Right lobe of liver (tissue), 6 donors: ENCODE data around the gene FADD. TPM values are rescaled to one million over a fixed set of nuclear protein-coding genes. Genes with fewer than 3 reads are reported as not detected.
"Not testable (repeated sequence)": the region's sequence is repeated elsewhere in the genome, so short reads cannot be mapped to it uniquely, and the experiment has no call there.

Experiments used
- ATAC-seq, 4 donors: fragments of 200-7000 bp; cut with Tn5 transposase; one replicate each; pipeline ENCODE4 v1.9.1; 2020; ENCODE audit warnings: mild to moderate bottlenecking in 4 of 4, moderate library complexity in 4 of 4
- DNase-seq, 3 donors: peaks; one replicate each; pipeline ENCODE4 v3.0.0-alpha.2; 2020
- H3K27ac ChIP-seq, 3 donors: fragments of 200-600 bp; one replicate each; pipeline ENCODE4 v1.8.0; 2022
- H3K27me3 ChIP-seq, 2 donors: fragments of 200-600 bp; one replicate each; pipeline ENCODE4 v1.8.0; 2022
- H3K36me3 ChIP-seq, 4 donors: fragments of 200-600 bp; sonication (generic) in 1 of 4; one replicate each; pipeline versions ENCODE4 v1.5.1 to v1.8.0; 2017 to 2022; ENCODE audit warnings: control low read depth in 1 of 4
- H3K4me1 ChIP-seq, 4 donors: fragments of 200-600 bp; sonication (generic) in 1 of 4; one replicate each; pipeline versions ENCODE4 v1.5.1 to v1.8.0; 2017 to 2022; ENCODE audit warnings: control low read depth in 1 of 4
- H3K4me3 ChIP-seq, 3 donors: fragments of 200-600 bp; one replicate each; pipeline ENCODE4 v1.8.0; 2022
- H3K9me3 ChIP-seq, 4 donors: fragments of 200-600 bp; sonication (generic) in 1 of 4; one replicate each; pipeline versions ENCODE4 v1.5.1 to v1.8.0; 2017 to 2022; ENCODE audit warnings: control low read depth in 1 of 4
- CTCF ChIP-seq, 4 donors: fragments of 200-600 bp in 3 of 4; fragments of 450-650 bp in 1 of 4; IDR thresholded peaks; one replicate each; pipeline versions ENCODE4 v1.5.1 to v1.8.0; 2016 to 2022; ENCODE audit warnings: antibody characterized with exemption in 4 of 4, mild to moderate bottlenecking in 2 of 4
- POLR2A ChIP-seq: fragments of 450-650 bp; IDR thresholded peaks from one replicate; pipeline ENCODE4 v1.6.1; 2017; ENCODE audit warnings: antibody characterized with exemption, mild to moderate bottlenecking
- WGBS: methylation state at CpG from one replicate; pipeline ENCODE4 v1.1.6; 2018; ENCODE audit warnings: low coverage, low lambda C conversion rate; ENCODE audit not compliant: insufficient coverage; ENCODE audit errors: missing lambda C conversion rate; 5-methylcytosine and 5-hydroxymethylcytosine counted together
- intact Hi-C, 2 donors: fragments of 100-400 bp; cut with DNase I; formaldehyde crosslinking; loops; one replicate each; pipeline versions ENCODE4 v1.11.2 to v1.14.1; 2022
- total RNA-seq, 6 experiments: library from RNA; depleted of rRNA in 2 of 6; stranded (reverse); fragments of >200 nt in 2 of 6; fragmentation: NEBNext Ultra II Directional in 3 of 6; extraction: Animal tissue kit (Norgen Biotek cat#: 25700) in 3 of 6; gene quantifications; one replicate each; pipeline versions ENCODE4 v1.1.0 to v1.2.4, GENCODE V29; 2016 to 2023
- donor health status: DM: no; HTN: yes; CAD: no.
- donor health status: DM: no; HTN: no; CAD: no.
- donor health status: DM: no; HTN: no; CAD: no.
- donor health status: DM: no; HTN: yes; CAD: no.
- donor health status: DM: no; HTN: yes; CAD: no.

Gene FADD
- total RNA-seq, 6 experiments from 2014 or later = 8.8 to 17.5 (median 10.6) TPM

GRCh38 chr11:70209391-70209912, 6.4 kb downstream of the FADD start:
- H3K4me1 ChIP-seq = peaks cover 0 to 6% (median 3%) of the 10 kb centered on the region in 4 donors

GRCh38 chr11:70210051-70210501, 7.0 kb downstream of the FADD start:
- Histone ChIP-seq H3K4me1 (peaks cover 0 to under 1% (median 0%) of the 10 kb centered on the region in 4 donors), H3K9me3 (no peaks in the 10 kb centered on the region), H3K27ac (no peak overlapping the region), H3K36me3 (peaks cover 0 to 14% (median 9%) of the 10 kb centered on the region in 4 donors), H3K27me3 (no peaks in the 10 kb centered on the region), H3K4me3 (no peak overlapping the region)
- intact Hi-C loops = no loop called here
- DNase-seq (peak in 1 of 3 donors; percentile 26), ATAC-seq (no peak)
- no peak for TF ChIP-seq CTCF (IDR thresholded peaks at IDR 0.05)
- TF ChIP-seq POLR2A = no peak
- 95% methylated on average over 8 of the region's 8 CpGs for WGBS

More at GRCh38 chr11:70209391-70209912, 6.4 kb downstream of the FADD start:
- H3K36me3 ChIP-seq = peaks cover 0 to 14% (median 9%) of the 10 kb centered on the region in 4 donors
- no peak for TF ChIP-seq CTCF (IDR thresholded peaks at IDR 0.05)
- no peak for TF ChIP-seq POLR2A
- H3K27ac ChIP-seq = no peak overlapping the region
- no peak overlapping the region for H3K4me3 ChIP-seq
- no peak for ATAC-seq
- 96% methylated on average over 6 of the region's 6 CpGs for WGBS
- DNase-seq = peak in 1 of 3 donors; percentile 15
- H3K9me3 ChIP-seq = no peaks in the 10 kb centered on the region
- intact Hi-C loops = no loop called here
- H3K27me3 ChIP-seq = no peaks in the 10 kb centered on the region

- TF ChIP-seq CTCF (IDR thresholded peaks at IDR 0.05) (no peak), POLR2A (no peak)
- no peak for ATAC-seq
- peaks cover 0 to 14% (median 9%) of the 10 kb centered on the region in 4 donors for H3K36me3 ChIP-seq
- no peak overlapping the region for H3K4me3 ChIP-seq
- no peaks in the 10 kb centered on the region for H3K4me1 ChIP-seq
- no peak for DNase-seq
- WGBS = 78% methylated on average over 5 of the region's 5 CpGs
- no peak overlapping the region for H3K27ac ChIP-seq
- no peaks in the 10 kb centered on the region for H3K9me3 ChIP-seq
- intact Hi-C loops = no loop called here
- no peaks in the 10 kb centered on the region for H3K27me3 ChIP-seq
Measured at GRCh38 chr11:70210530-70210929, 7.4 kb downstream of the FADD start.

GRCh38 chr11:70212227-70212811, 9.2 kb downstream of the FADD start:
- intact Hi-C loops = no loop called here
- TF ChIP-seq CTCF (IDR thresholded peaks at IDR 0.05) (no peak), POLR2A (no peak)
- Histone ChIP-seq H3K27me3 (no peaks in the 10 kb centered on the region), H3K27ac (peak overlapping the region in 1 of 3 donors; percentile 6), H3K9me3 (no peaks in the 10 kb centered on the region), H3K36me3 (peaks cover 0 to 4% (median 1%) of the 10 kb centered on the region in 4 donors), H3K4me3 (peak overlapping the region; percentile 24 to 48 (median 38)), H3K4me1 (no peaks in the 10 kb centered on the region)
- ATAC-seq (peak; percentile 78 to 88 (median 83)), DNase-seq (no peak)
- 7% methylated on average over 4 of the region's 13 CpGs for WGBS

- intact Hi-C loops, H3K36me3 ChIP-seq, H3K27me3 ChIP-seq, H3K9me3 ChIP-seq, H3K27ac ChIP-seq, ATAC-seq, H3K4me1 ChIP-seq, H3K4me3 ChIP-seq, DNase-seq: not testable (repeated sequence)
- WGBS = 100% methylated on average over 4 of the region's 5 CpGs
Measured at GRCh38 chr11:70217388-70217787, 14.3 kb downstream of the FADD start.

- H3K27ac ChIP-seq, H3K9me3 ChIP-seq, H3K4me1 ChIP-seq, H3K4me3 ChIP-seq, ATAC-seq, H3K27me3 ChIP-seq, DNase-seq, intact Hi-C loops, H3K36me3 ChIP-seq: not testable (repeated sequence)
- WGBS = 82% methylated on average over 8 of the region's 8 CpGs
Measured at GRCh38 chr11:70218076-70218475, 15.0 kb downstream of the FADD start.
